Embryonic facial prominence (tissue), 1 donor: Measurements from ENCODE around the gene NPC2.
"Not testable (repeated sequence)": the region's sequence is repeated elsewhere in the genome, so short reads cannot be mapped to it uniquely, and the experiment has no call there.

Experiments used
- DNase-seq: peaks from one replicate; pipeline ENCODE4 v3.0.0-alpha.2; 2016; ENCODE audit errors: extremely low spot score

Gene NPC2

GRCh38 chr14:74492776-74493342 lies at the start of gene NPC2:
NPC2 (minus strand) TSS chr14:74493305; CDS start chr14:74493274, 31 bp downstream.
- peak; percentile 9 for DNase-seq

- no peak for DNase-seq
Measured at GRCh38 chr14:74542056-74542685, 49.1 kb upstream of the NPC2 start.

- no peak for DNase-seq
Measured at GRCh38 chr14:74541225-74541624, 48.1 kb upstream of the NPC2 start.

- no peak for DNase-seq
Measured at GRCh38 chr14:74539503-74539902, 46.4 kb upstream of the NPC2 start.

GRCh38 chr14:74538411-74539391 lies 45.6 kb upstream of the NPC2 start:
- no peak for DNase-seq

GRCh38 chr14:74536336-74536735 lies 43.2 kb upstream of the NPC2 start:
- not testable (repeated sequence) for DNase-seq

GRCh38 chr14:74535756-74536325 lies 42.7 kb upstream of the NPC2 start:
- no peak for DNase-seq

- DNase-seq, result no peak
Measured at GRCh38 chr14:74533576-74533975, 40.5 kb upstream of the NPC2 start.

GRCh38 chr14:74532246-74532645 lies 39.1 kb upstream of the NPC2 start:
- DNase-seq, result no peak

GRCh38 chr14:74531467-74531866 lies 38.4 kb upstream of the NPC2 start:
- DNase-seq, result no peak

GRCh38 chr14:74531006-74531405 lies 37.9 kb upstream of the NPC2 start:
- DNase-seq, result no peak

- no peak for DNase-seq
Measured at GRCh38 chr14:74528886-74529285, 35.8 kb upstream of the NPC2 start.

- no peak for DNase-seq
Measured at GRCh38 chr14:74528406-74528805, 35.3 kb upstream of the NPC2 start.

- no peak for DNase-seq
Measured at GRCh38 chr14:74527736-74528280, 34.7 kb upstream of the NPC2 start.

- DNase-seq, result no peak
Measured at GRCh38 chr14:74526854-74527585, 33.9 kb upstream of the NPC2 start.

- DNase-seq, result no peak
Measured at GRCh38 chr14:74525361-74525851, 32.3 kb upstream of the NPC2 start.

GRCh38 chr14:74524812-74525135 lies 31.7 kb upstream of the NPC2 start:
- DNase-seq, result no peak

- no peak for DNase-seq
Measured at GRCh38 chr14:74524076-74524811, 31.1 kb upstream of the NPC2 start.

GRCh38 chr14:74522740-74523139 lies 29.6 kb upstream of the NPC2 start:
- no peak for DNase-seq

- no peak for DNase-seq
Measured at GRCh38 chr14:74521756-74522155, 28.7 kb upstream of the NPC2 start.
